G401.6 (cell line): ENCODE results near the gene KLHDC2.
"Not testable (repeated sequence)": the region's sequence is repeated elsewhere in the genome, so short reads cannot be mapped to it uniquely, and the experiment has no call there.

ENCODE experiments used
- FAIRE-seq: peaks from 2 replicates; lab custom pipeline; 2012; peaks lifted over from hg19 to GRCh38; lab: Jason Lieb, UNC

Gene KLHDC2

DNA sequence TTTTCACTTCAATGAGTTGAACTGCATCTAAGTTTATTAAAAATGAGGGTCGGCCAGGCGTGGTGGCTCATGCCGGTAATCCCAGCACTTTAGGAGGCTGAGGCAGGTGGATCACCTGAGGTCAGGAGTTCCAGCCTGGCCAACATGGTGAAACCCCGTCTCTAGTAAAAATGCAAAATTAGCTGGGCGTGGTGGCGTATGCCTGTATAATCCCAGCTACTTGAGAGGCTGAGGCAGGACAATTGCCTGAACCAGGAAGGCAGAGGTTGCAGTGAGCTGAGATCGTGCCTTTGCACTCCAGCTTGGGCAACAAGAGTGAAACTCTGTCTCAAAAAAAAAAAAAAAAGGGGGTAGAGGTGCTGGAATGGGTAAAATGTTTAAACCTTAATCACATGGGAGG is 13.1 kb downstream of the KLHDC2 start:
- not testable (repeated sequence) for FAIRE-seq

DNA sequence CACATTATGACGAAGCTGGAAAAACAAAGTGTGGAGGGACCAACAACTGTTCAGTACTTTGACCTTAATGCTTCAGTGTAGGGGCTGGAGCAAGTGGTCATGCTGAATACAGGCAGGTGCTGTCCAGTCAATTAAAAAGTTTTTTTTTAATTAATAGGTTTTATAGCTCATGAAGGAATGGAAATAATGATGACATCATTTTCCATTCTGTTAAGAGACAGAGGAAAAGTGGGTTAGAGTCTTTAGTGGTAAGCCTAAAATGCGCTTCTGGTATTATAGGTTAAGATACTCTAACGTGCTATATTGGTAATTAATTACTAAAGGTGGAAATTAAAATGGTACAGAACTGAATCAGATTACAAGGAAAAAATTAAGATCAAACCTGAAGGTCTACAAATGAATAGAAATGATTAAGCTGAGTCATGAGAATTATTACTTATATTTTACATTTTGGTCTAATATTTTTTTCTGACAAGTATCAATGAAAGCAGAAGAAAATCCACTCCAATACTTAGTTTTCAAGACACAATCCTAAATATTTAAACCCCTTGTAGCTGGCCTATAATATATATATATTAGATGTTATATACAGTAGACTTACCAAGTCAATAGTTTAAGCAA is 15.6 kb downstream of the KLHDC2 start:
- FAIRE-seq = no peak

DNA sequence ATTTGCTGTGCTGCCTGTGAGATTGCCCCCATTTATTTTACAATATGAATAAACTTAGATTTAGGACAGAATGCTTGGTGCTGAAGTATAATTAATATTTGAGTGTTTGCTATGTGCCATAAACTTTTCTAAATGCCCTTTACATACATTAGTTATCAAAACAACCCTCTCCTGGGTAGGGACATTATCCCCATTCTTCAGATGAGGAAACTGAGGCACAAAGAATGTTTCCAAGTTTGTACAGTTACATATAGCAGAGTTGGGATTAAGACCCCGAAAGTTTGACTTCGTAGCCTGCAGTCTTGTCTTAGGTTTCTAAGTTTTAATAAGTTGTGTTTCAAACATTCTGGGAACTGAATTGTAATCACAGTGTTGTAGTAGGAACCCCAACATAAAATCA is 18.4 kb downstream of the KLHDC2 start:
- no peak for FAIRE-seq

DNA sequence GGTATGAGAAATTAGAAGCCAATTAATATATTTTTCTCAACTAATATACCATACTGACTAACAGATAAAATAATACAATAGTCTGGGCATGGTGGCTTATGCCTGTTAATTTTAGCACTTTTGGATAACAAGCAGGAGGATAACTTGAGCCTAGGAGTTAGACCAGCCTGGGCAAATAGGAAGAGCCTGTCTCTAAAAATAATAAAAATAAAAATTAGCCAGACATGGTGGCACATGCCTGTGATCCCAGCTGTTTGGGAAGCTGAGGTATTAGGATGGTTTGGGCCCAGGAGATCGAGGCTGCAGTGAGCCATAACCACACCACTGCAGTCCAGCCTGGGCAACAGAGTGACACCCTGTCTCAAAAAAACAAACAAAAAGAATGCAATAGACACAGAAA is 24.7 kb downstream of the KLHDC2 start:
- no peak for FAIRE-seq

DNA sequence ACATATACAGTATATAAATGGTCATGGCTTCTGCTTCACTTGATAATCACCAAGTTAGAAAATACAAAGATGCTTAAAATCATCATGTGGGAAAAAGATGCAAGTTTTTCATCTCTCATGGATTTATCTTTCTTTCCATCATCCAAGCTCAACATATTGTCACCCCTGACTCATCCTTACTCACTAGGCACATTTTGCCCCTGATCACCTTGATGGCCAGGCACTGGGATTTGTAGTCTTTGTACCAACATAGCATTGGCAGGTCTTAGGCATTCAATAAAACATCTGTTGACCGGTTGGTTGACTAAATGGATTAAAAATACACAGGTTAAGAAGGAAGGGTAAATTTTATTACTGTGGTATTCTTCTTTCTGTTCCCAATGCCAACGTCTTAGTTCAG is 28.1 kb downstream of the KLHDC2 start:
- FAIRE-seq = no peak

DNA sequence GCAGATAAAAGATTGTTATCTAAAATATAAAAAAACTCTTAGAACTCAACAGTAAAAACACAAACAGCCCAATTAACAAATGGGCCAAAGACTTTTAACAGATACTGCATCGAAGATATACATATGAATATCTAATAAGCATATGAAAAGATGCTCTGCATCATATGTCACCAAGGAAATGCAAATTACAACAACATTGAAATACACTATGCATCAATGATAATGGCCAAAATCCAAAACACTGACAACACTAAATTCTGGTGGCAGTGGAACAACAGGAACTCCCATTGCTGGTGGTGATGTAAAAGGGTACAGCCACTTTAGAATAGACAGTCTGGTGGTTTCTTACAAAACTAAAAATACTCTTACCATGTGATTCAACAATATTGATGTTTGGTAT is 40.8 kb downstream of the KLHDC2 start:
- no peak for FAIRE-seq

DNA sequence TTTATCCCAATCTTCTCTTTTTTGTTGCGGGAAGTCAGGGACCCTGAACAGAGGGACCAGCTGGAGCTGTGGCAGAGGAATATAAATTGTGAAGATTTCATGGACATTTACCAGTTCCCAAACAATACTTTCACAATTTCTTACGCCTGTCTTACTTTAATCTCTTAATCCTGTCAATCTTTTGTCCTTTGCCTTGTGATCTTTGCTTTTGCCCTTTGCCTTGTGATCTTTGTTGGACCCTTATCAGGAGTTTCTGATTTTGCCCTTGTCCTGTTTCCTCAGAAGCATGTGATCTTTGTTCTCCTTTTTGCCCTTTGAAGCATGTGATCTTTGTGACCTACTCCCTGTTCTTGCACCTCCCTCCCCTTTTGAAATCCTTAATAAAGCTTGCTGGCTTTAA is 48.2 kb downstream of the KLHDC2 start:
- FAIRE-seq = not testable (repeated sequence)

DNA sequence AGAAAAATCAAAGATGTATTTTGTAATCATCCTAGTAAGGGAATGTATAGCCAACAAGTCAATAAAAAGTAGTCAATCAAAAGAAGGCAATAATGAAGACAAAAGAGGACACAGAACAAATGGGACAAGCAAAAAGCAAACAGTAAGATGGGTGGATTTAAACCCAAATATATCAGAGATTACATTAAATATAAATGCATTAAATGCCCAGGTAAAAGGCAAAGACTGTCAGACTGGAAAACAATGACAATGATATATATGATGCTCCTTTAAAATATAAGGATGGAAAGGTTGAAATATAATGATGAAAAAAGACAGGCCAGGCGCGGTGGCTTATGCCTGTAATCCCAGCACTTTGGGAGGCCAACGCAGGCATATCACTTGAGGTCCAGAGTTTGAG is 48.9 kb downstream of the KLHDC2 start:
- FAIRE-seq = no peak

DNA sequence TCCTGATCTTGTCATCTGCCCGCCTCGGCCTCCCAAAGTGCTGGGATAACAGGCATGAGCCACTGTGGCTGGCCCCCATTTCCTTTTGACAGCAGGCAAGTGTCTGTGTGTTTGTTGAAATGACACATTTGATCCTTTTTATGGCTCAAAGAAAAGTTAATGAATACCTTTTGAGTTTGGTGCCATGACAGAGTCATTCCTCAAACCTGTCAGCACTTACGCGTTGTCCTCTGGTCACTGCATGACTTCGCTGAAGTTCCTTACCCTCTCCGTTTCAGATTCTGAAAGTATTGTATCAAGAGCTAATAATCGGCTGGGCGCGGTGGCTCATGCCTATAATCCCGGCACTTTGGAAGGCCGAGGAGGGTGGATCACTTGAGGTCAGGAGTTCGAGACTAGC is 52.2 kb downstream of the KLHDC2 start:
- FAIRE-seq = no peak

DNA sequence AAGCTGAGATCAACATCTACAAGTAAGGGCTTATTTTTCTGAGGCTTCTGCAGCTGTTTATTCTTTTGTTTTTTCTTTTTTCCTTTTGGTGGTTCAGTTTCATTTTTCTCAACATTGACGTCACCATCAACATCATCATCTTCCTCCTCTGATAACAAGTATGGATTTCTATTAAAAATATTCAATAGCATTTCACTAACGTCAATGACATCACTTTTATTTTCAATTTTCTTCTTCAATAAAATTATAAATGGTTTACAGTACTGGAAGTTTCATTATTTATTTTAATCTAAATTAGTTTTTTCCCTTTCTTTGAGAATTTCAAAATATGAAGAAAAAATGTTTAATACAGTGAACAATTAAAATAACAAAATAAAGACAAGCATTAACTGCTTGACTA is 60.7 kb downstream of the KLHDC2 start:
- no peak for FAIRE-seq
